A549 (cell line): ENCODE measurements around the gene GAP43. TPM values are rescaled to one million over a fixed set of nuclear protein-coding genes. Genes with fewer than 3 reads are reported as not detected.

Experiments used
- ATAC-seq, 2 experiments: fragments of 200-7000 bp in 1 of 2; fragments of >200 bp in 1 of 2; cut with Nextera tagmentation in 1 of 2; cut with Tn5 transposase in 1 of 2; 3 replicates each; pipeline versions ENCODE4 v1.8.0 to v1.9.1; 2018 to 2020; ENCODE audit warnings: mild to moderate bottlenecking in 1 of 2, moderate library complexity in 1 of 2
- CTCF ChIA-PET: fragments of 300-600 bp; sonication (Branson Sonifier 250); formaldehyde crosslinking; extraction: SDS; loops from one replicate; lab custom pipeline; 2021; ENCODE audit warnings: antibody characterized with exemption, inconsistent platforms; lab: Yijun Ruan, JAX
- POLR2A ChIA-PET: fragments of 350-600 bp; formaldehyde crosslinking; extraction: SDS; loops from one replicate; lab custom pipeline; 2021; ENCODE audit warnings: antibody characterized with exemption, inconsistent platforms; lab: Yijun Ruan, JAX
- DNase-seq, 2 experiments: peaks; one replicate each; pipeline versions ENCODE4 v3.0.0 to v3.0.0-alpha.2; 2011 to 2016; ENCODE audit warnings: low read depth in 1 of 2, low spot score in 1 of 2
- FAIRE-seq: peaks from 2 replicates; lab custom pipeline; 2011; peaks lifted over from hg19 to GRCh38; lab: Jason Lieb, UNC
- H3K27ac ChIP-seq, 2 experiments: fragments of >200 bp; sonication (Bioruptor Twin); formaldehyde crosslinking; 3 replicates each; pipeline ENCODE4 v1.5.1; 2016 to 2017
- H3K4me1 ChIP-seq: fragments of >200 bp; sonication (Bioruptor Twin); formaldehyde crosslinking; 3 replicates; pipeline ENCODE4 v1.6.1; 2016
- H3K4me2 ChIP-seq: fragments of >200 bp; sonication (Bioruptor Twin); formaldehyde crosslinking; 3 replicates; pipeline ENCODE4 v1.6.1; 2016
- H3K4me3 ChIP-seq: fragments of >200 bp; sonication (Bioruptor Twin); formaldehyde crosslinking; 3 replicates; pipeline ENCODE4 v1.5.1; 2016
- H3K9me3 ChIP-seq: fragments of >200 bp; sonication (Bioruptor Twin); formaldehyde crosslinking; 3 replicates; pipeline ENCODE4 v1.6.1; 2016
- ATOH8 ChIP-seq: fragments of 250-450 bp; sonication (Bioruptor Pico); IDR thresholded peaks from 2 replicates; pipeline ENCODE4 v1.5.0; 2020; ENCODE audit warnings: low read depth, mild to moderate bottlenecking, moderate library complexity
- BCL3 ChIP-seq: fragments of >200 bp; sonication (Bioruptor Twin); formaldehyde crosslinking; IDR thresholded peaks from 3 replicates; pipeline ENCODE4 v1.6.1; 2016
- BHLHE40 ChIP-seq: IDR thresholded peaks from 2 replicates; pipeline ENCODE4 v1.6.1; 2012; ENCODE audit warnings: low read depth, low read length, inconsistent platforms
- CBX2 ChIP-seq: fragments of 200-600 bp; sonication (generic); IDR thresholded peaks from 2 replicates; pipeline ENCODE4 v1.6.1; 2016; ENCODE audit warnings: low read depth, mild to moderate bottlenecking, borderline replicate concordance
- CBX8 ChIP-seq: fragments of 200-600 bp; sonication (generic); IDR thresholded peaks from 2 replicates; pipeline ENCODE4 v1.6.1; 2016
- CEBPB ChIP-seq, 2 experiments: fragments of >200 bp in 1 of 2; sonication (Bioruptor Twin) in 1 of 2; formaldehyde crosslinking in 1 of 2; IDR thresholded peaks; 2 replicates each; pipeline ENCODE4 v1.6.1; 2012 to 2016
- CHD2 ChIP-seq: fragments of 150-350 bp; IDR thresholded peaks from 2 replicates; pipeline ENCODE4 v1.6.1; 2014; ENCODE audit warnings: low read length; ENCODE audit not compliant: partially characterized antibody
- CHD4 ChIP-seq: fragments of 200-600 bp; sonication (generic); IDR thresholded peaks from 2 replicates; pipeline ENCODE4 v1.6.1; 2016; ENCODE audit warnings: antibody characterized with exemption, mild to moderate bottlenecking, borderline replicate concordance
- CTCF ChIP-seq: fragments of >200 bp; sonication (Bioruptor Twin); formaldehyde crosslinking; IDR thresholded peaks from 3 replicates; pipeline ENCODE4 v1.5.1; 2016
- EHMT2 ChIP-seq: fragments of 200-600 bp; sonication (generic); IDR thresholded peaks from 2 replicates; pipeline ENCODE4 v1.6.1; 2016; ENCODE audit warnings: antibody characterized with exemption, low read depth, mild to moderate bottlenecking, moderate library complexity
- ESRRA ChIP-seq: fragments of 150-350 bp; IDR thresholded peaks from 2 replicates; pipeline ENCODE4 v1.6.1; 2014; ENCODE audit warnings: mild to moderate bottlenecking, low read length, borderline replicate concordance
- FOSB ChIP-seq: fragments of 250-450 bp; sonication (Bioruptor Pico); IDR thresholded peaks from 2 replicates; pipeline ENCODE4 v1.5.0; 2020; ENCODE audit warnings: mild to moderate bottlenecking, moderate library complexity
- FOSL2 ChIP-seq, 2 experiments: fragments of 450-650 bp in 1 of 2; fragments of >200 bp in 1 of 2; sonication (Bioruptor Twin) in 1 of 2; formaldehyde crosslinking; IDR thresholded peaks; 2 replicates each; pipeline versions ENCODE4 v1.5.0 to v1.6.1; 2016 to 2020; ENCODE audit warnings: mild to moderate bottlenecking in 1 of 2, moderate library complexity in 1 of 2
- FOXS1 ChIP-seq: fragments of 250-450 bp; sonication (Bioruptor Pico); IDR thresholded peaks from 2 replicates; pipeline ENCODE4 v1.5.0; 2020; ENCODE audit warnings: mild to moderate bottlenecking, moderate library complexity
- HEYL ChIP-seq: fragments of 250-450 bp; sonication (Bioruptor Pico); IDR thresholded peaks from 2 replicates; pipeline ENCODE4 v1.8.0; 2021; ENCODE audit warnings: mild to moderate bottlenecking, moderate library complexity
- HOXB5 ChIP-seq: fragments of 250-450 bp; sonication (Bioruptor Pico); IDR thresholded peaks from 2 replicates; pipeline ENCODE4 v1.5.0; 2020; ENCODE audit warnings: mild to moderate bottlenecking, moderate library complexity
- JUNB ChIP-seq: fragments of >200 bp; sonication (Bioruptor Twin); formaldehyde crosslinking; IDR thresholded peaks from 2 replicates; pipeline ENCODE4 v1.6.1; 2016
- MAFK ChIP-seq: fragments of 450-650 bp; IDR thresholded peaks from 2 replicates; pipeline ENCODE4 v1.6.1; 2014; ENCODE audit not compliant: partially characterized antibody
- NFE2L2 ChIP-seq: fragments of 150-350 bp; conservative IDR thresholded peaks from 2 replicates; pipeline ENCODE4 v1.6.1; 2014; ENCODE audit warnings: low read length
- PBX3 ChIP-seq: IDR thresholded peaks from 2 replicates; pipeline ENCODE4 v1.6.1; 2012
- PHF8 ChIP-seq: fragments of 200-600 bp; sonication (generic); IDR thresholded peaks from 2 replicates; pipeline ENCODE4 v1.6.1; 2016; ENCODE audit warnings: low read depth, mild to moderate bottlenecking, antibody characterized with exemption, moderate library complexity, borderline replicate concordance
- POLR2A ChIP-seq: IDR thresholded peaks from 2 replicates; pipeline ENCODE4 v1.6.1; 2012; ENCODE audit warnings: mild to moderate bottlenecking, low read length
- POLR2AphosphoS2 ChIP-seq: conservative IDR thresholded peaks from 2 replicates; pipeline ENCODE4 v1.6.1; 2012; ENCODE audit warnings: low read length, improper control_type of control experiment, inconsistent platforms
- RAD21 ChIP-seq, 2 experiments: fragments of >200 bp in 1 of 2; sonication (Bioruptor Twin) in 1 of 2; formaldehyde crosslinking in 1 of 2; IDR thresholded peaks in 1 of 2; conservative IDR thresholded peaks in 1 of 2; 2 replicates in 1 of 2; 3 replicates in 1 of 2; pipeline ENCODE4 v1.6.1; 2012 to 2018; ENCODE audit warnings: inconsistent platforms in 1 of 2
- RFX5 ChIP-seq: fragments of 450-650 bp; IDR thresholded peaks from 2 replicates; pipeline ENCODE4 v1.7.1; 2014; ENCODE audit warnings: antibody characterized with exemption, mild to moderate bottlenecking, moderate library complexity
- RNF2 ChIP-seq: fragments of 200-600 bp; sonication (generic); IDR thresholded peaks from 2 replicates; pipeline ENCODE4 v1.6.1; 2016; ENCODE audit warnings: low read depth, mild to moderate bottlenecking, antibody characterized with exemption, moderate library complexity, borderline replicate concordance
- TFCP2L1 ChIP-seq: fragments of 250-450 bp; sonication (Bioruptor Pico); IDR thresholded peaks from 2 replicates; pipeline ENCODE4 v1.5.0; 2021; ENCODE audit warnings: mild to moderate bottlenecking
- TP53 ChIP-seq: fragments of 250-450 bp; sonication (Bioruptor Pico); IDR thresholded peaks from 2 replicates; pipeline ENCODE4 v1.5.0; 2021; ENCODE audit warnings: mild to moderate bottlenecking, moderate library complexity
- USF2 ChIP-seq: fragments of 450-650 bp; IDR thresholded peaks from 2 replicates; pipeline ENCODE4 v1.6.1; 2014; ENCODE audit warnings: antibody characterized with exemption
- WGBS: methylation state at CpG from one replicate; pipeline ENCODE4 v1.1.6; 2017; ENCODE audit errors: missing lambda C conversion rate; 5-methylcytosine and 5-hydroxymethylcytosine counted together
- polyA plus RNA-seq, 4 experiments: library from polyadenylated mRNA; depleted of rRNA in 3 of 4; stranded (reverse); fragments of >200 nt; fragmentation: RNase III in 1 of 4; extraction: RNeasy Plus Mini Kit Qiagen cat#74134 plus additional on column Dnase treatment in 1 of 4; gene quantifications; 2 replicates in 3 of 4; 3 replicates in 1 of 4; pipeline ENCODE4 v1.2.3, GENCODE V29; 2011 to 2017

The GAP43 gene
- polyA plus RNA-seq, 2 of the 4 experiments (the other 2 are of a cell fraction), result not detected

- Histone ChIP-seq H3K9me3 (no peaks in the 10 kb centered on the region), H3K4me2 (no peak overlapping the region), H3K4me3 (no peak overlapping the region), H3K4me1 (no peaks in the 10 kb centered on the region), H3K27ac (no peak overlapping the region)
- no peak for ATAC-seq
- ChIA-PET POLR2A (no interaction called here), CTCF (interaction anchor here (1.1 kb wide), 1 partner anchor 116 kb away, joined by 3 read pairs; no protein-coding TSS in a partner anchor)
- no peak for FAIRE-seq
- no peak for DNase-seq
- TF ChIP-seq EHMT2 (no peak), ESRRA (no peak), CBX8 (no peak), BCL3 (no peak), MAFK (no peak), RNF2 (no peak), JUNB (no peak), PHF8 (no peak), HEYL (no peak), TP53 (CRISPR knock-in tag) (no peak), PBX3 (no peak), RFX5 (no peak), NFE2L2 (no peak)
- 18% methylated on average over 2 of the region's 2 CpGs for WGBS
Observed at GRCh38 chr3:115577000-115577399, 46.3 kb upstream of the GAP43 start.

- FAIRE-seq, result no peak
- CTCF ChIA-PET, result no interaction called here
- 28% methylated on average over 1 of the region's 1 CpG for WGBS
Observed at GRCh38 chr3:115578331-115578730, 45.0 kb upstream of the GAP43 start.

More at GRCh38 chr3:115578331-115578730, 45.0 kb upstream of the GAP43 start:
- ATAC-seq (no peak), DNase-seq (no peak)
- H3K4me3 ChIP-seq, result no peak overlapping the region
- no peak overlapping the region for H3K27ac ChIP-seq
- H3K9me3 ChIP-seq, result no peaks in the 10 kb centered on the region
- POLR2A ChIA-PET, result no interaction called here
- TF ChIP-seq CBX2 (no peak), TFCP2L1 (no peak), RAD21 (conservative IDR thresholded peaks at IDR 0.05 in 1 of 2, IDR thresholded peaks at IDR 0.05 in 1 of 2) (no peak), CEBPB (IDR thresholded peaks at IDR 0.05) (no peak), CTCF (no peak), BHLHE40 (no peak), POLR2AphosphoS2 (no peak), USF2 (no peak), CBX8 (no peak), FOSB (CRISPR knock-in tag) (no peak), JUNB (no peak), NFE2L2 (no peak), FOXS1 (no peak), PBX3 (no peak), FOSL2 (IDR thresholded peaks at IDR 0.05) (no peak), FOSL2 (CRISPR knock-in tag; IDR thresholded peaks at IDR 0.05) (no peak), HOXB5 (CRISPR knock-in tag) (no peak), POLR2A (no peak), CHD2 (no peak), CHD4 (no peak), ATOH8 (CRISPR knock-in tag) (no peak)
- TF ChIP-seq, all 56 proteins: peak for 0
- Histone ChIP-seq H3K4me2 (no peak overlapping the region), H3K4me1 (no peaks in the 10 kb centered on the region)
